Activated T-cell treated with anti-CD3 and anti-CD28 coated beads, Interleukin-2, amount 50 U/mL, for 4 hours (primary cell): ENCODE measurements around the gene FYN. TPM values are rescaled to one million over a fixed set of nuclear protein-coding genes. Genes with fewer than 3 reads are reported as not detected.
"Not testable (repeated sequence)": the region's sequence is repeated elsewhere in the genome, so short reads cannot be mapped to it uniquely, and the experiment has no call there.

Source experiments
- ATAC-seq, 2 donors: fragments of 200-7000 bp; cut with Tn5 transposase; one replicate each; pipeline ENCODE4 v1.10.0; 2021
- DNase-seq: peaks from one replicate; pipeline ENCODE4 v3.0.0-alpha.2; 2020
- H3K27me3 Mint-ChIP-seq: one replicate; pipeline ENCODE4 v1.8.0; 2021; ENCODE audit warnings: low read depth, mixed read lengths
- H3K36me3 Mint-ChIP-seq: one replicate; pipeline ENCODE4 v1.8.0; 2022; ENCODE audit warnings: mixed read lengths; ENCODE audit not compliant: insufficient read depth
- H3K4me1 Mint-ChIP-seq: one replicate; pipeline ENCODE4 v1.8.0; 2021; ENCODE audit warnings: low read depth, mixed read lengths
- H3K4me3 Mint-ChIP-seq: one replicate; pipeline ENCODE4 v1.8.0; 2021; ENCODE audit warnings: mild to moderate bottlenecking, moderate library complexity, mixed read lengths
- H3K9me3 Mint-ChIP-seq: one replicate; pipeline ENCODE4 v1.8.0; 2021; ENCODE audit warnings: mixed read lengths
- total RNA-seq, 3 donors: library from RNA; stranded (reverse); gene quantifications; one replicate each; pipeline ENCODE4 v1.2.1, GENCODE V29; 2021

The FYN gene
- total RNA-seq, 3 donors from 2014 or later = 481 to 505 (median 485) TPM

GRCh38 chr6:111894272-111894671 lies 21.0 kb upstream of the FYN start:
- Mint-ChIP-seq H3K4me3 (no peak overlapping the region), H3K9me3 (no peaks in the 10 kb centered on the region), H3K36me3 (no peaks in the 10 kb centered on the region), H3K27me3 (no peaks in the 10 kb centered on the region), H3K4me1 (no peaks in the 10 kb centered on the region)
- ATAC-seq (no peak), DNase-seq (no peak)

- H3K4me1 Mint-ChIP-seq = no peaks in the 10 kb centered on the region
- no peak for ATAC-seq
- H3K4me3 Mint-ChIP-seq = no peak overlapping the region
- H3K27me3 Mint-ChIP-seq = no peaks in the 10 kb centered on the region
- DNase-seq = no peak
- H3K9me3 Mint-ChIP-seq = no peaks in the 10 kb centered on the region
- H3K36me3 Mint-ChIP-seq = no peaks in the 10 kb centered on the region
Observed at GRCh38 chr6:111892431-111892830, 19.2 kb upstream of the FYN start.

- DNase-seq = no peak
- H3K27me3 Mint-ChIP-seq = no peaks in the 10 kb centered on the region
- no peaks in the 10 kb centered on the region for H3K4me1 Mint-ChIP-seq
- no peaks in the 10 kb centered on the region for H3K36me3 Mint-ChIP-seq
- H3K9me3 Mint-ChIP-seq = peaks cover 6% of the 10 kb centered on the region
- no peak overlapping the region for H3K4me3 Mint-ChIP-seq
- ATAC-seq = no peak
Observed at GRCh38 chr6:111890988-111891387, 17.7 kb upstream of the FYN start.

- H3K9me3 Mint-ChIP-seq = peaks cover 6% of the 10 kb centered on the region
- ATAC-seq (no peak), DNase-seq (no peak)
- no peaks in the 10 kb centered on the region for H3K36me3 Mint-ChIP-seq
- no peaks in the 10 kb centered on the region for H3K27me3 Mint-ChIP-seq
- no peak overlapping the region for H3K4me3 Mint-ChIP-seq
- H3K4me1 Mint-ChIP-seq = no peaks in the 10 kb centered on the region
Observed at GRCh38 chr6:111888928-111889695, 15.9 kb upstream of the FYN start.

GRCh38 chr6:111886793-111887192 lies 13.5 kb upstream of the FYN start:
- not testable (repeated sequence) for H3K9me3 Mint-ChIP-seq, H3K4me3 Mint-ChIP-seq, H3K4me1 Mint-ChIP-seq, ATAC-seq, H3K27me3 Mint-ChIP-seq, DNase-seq, H3K36me3 Mint-ChIP-seq

- peaks cover 10% of the 10 kb centered on the region for H3K9me3 Mint-ChIP-seq
- DNase-seq (no peak), ATAC-seq (no peak)
- H3K36me3 Mint-ChIP-seq = peaks cover 2% of the 10 kb centered on the region
- H3K27me3 Mint-ChIP-seq = no peaks in the 10 kb centered on the region
- no peaks in the 10 kb centered on the region for H3K4me1 Mint-ChIP-seq
- no peak overlapping the region for H3K4me3 Mint-ChIP-seq
Observed at GRCh38 chr6:111885373-111886027, 12.2 kb upstream of the FYN start.

GRCh38 chr6:111884068-111884467 lies 10.8 kb upstream of the FYN start:
- ATAC-seq (no peak), DNase-seq (no peak)
- Mint-ChIP-seq H3K9me3 (peaks cover 13% of the 10 kb centered on the region), H3K4me3 (no peak overlapping the region), H3K27me3 (no peaks in the 10 kb centered on the region), H3K36me3 (peaks cover 2% of the 10 kb centered on the region), H3K4me1 (no peaks in the 10 kb centered on the region)

GRCh38 chr6:111880181-111880888 lies 7.1 kb upstream of the FYN start:
- no peak overlapping the region for H3K4me3 Mint-ChIP-seq
- peaks cover 2% of the 10 kb centered on the region for H3K4me1 Mint-ChIP-seq
- no peaks in the 10 kb centered on the region for H3K27me3 Mint-ChIP-seq
- peaks cover 2% of the 10 kb centered on the region for H3K36me3 Mint-ChIP-seq
- ATAC-seq (peak; percentile 43 to 71), DNase-seq (no peak)
- H3K9me3 Mint-ChIP-seq = peaks cover 7% of the 10 kb centered on the region

- Mint-ChIP-seq H3K4me1 (peaks cover 14% of the 10 kb centered on the region), H3K9me3 (peaks cover 5% of the 10 kb centered on the region), H3K4me3 (no peak overlapping the region), H3K27me3 (no peaks in the 10 kb centered on the region), H3K36me3 (peaks cover 7% of the 10 kb centered on the region)
- ATAC-seq = no peak
- no peak for DNase-seq
Observed at GRCh38 chr6:111875741-111876140, 2.5 kb upstream of the FYN start.

- Mint-ChIP-seq H3K4me3 (peak overlapping the region; percentile 89), H3K9me3 (no peaks in the 10 kb centered on the region), H3K36me3 (peaks cover 14% of the 10 kb centered on the region), H3K27me3 (no peaks in the 10 kb centered on the region), H3K4me1 (peaks cover 30% of the 10 kb centered on the region)
- no peak for ATAC-seq
- DNase-seq = peak; percentile 69
Observed at GRCh38 chr6:111874025-111874415, 768 bp upstream of the FYN start.

- no peaks in the 10 kb centered on the region for H3K27me3 Mint-ChIP-seq
- H3K9me3 Mint-ChIP-seq = no peaks in the 10 kb centered on the region
- DNase-seq = peak; percentile 75
- peaks cover 22% of the 10 kb centered on the region for H3K36me3 Mint-ChIP-seq
- ATAC-seq = peak; percentile 30 to 31
- H3K4me3 Mint-ChIP-seq = peak overlapping the region; percentile 98
- peaks cover 43% of the 10 kb centered on the region for H3K4me1 Mint-ChIP-seq
Observed at GRCh38 chr6:111872401-111873177, 663 bp downstream of the FYN start.

- Mint-ChIP-seq H3K27me3 (no peaks in the 10 kb centered on the region), H3K4me3 (peak overlapping the region; percentile 98), H3K36me3 (peaks cover 26% of the 10 kb centered on the region), H3K4me1 (peaks cover 50% of the 10 kb centered on the region), H3K9me3 (no peaks in the 10 kb centered on the region)
- DNase-seq (no peak), ATAC-seq (no peak)
Observed at GRCh38 chr6:111871725-111872400, 1.4 kb downstream of the FYN start.

- peaks cover 27% of the 10 kb centered on the region for H3K36me3 Mint-ChIP-seq
- peak overlapping the region; percentile 98 for H3K4me3 Mint-ChIP-seq
- ATAC-seq (peak; percentile 12 to 19), DNase-seq (peak; percentile 38)
- peaks cover 56% of the 10 kb centered on the region for H3K4me1 Mint-ChIP-seq
- no peaks in the 10 kb centered on the region for H3K27me3 Mint-ChIP-seq
- H3K9me3 Mint-ChIP-seq = no peaks in the 10 kb centered on the region
Observed at GRCh38 chr6:111871207-111871606, 2.0 kb downstream of the FYN start.

GRCh38 chr6:111870742-111871064 lies 2.5 kb downstream of the FYN start:
- Mint-ChIP-seq H3K36me3 (peaks cover 31% of the 10 kb centered on the region), H3K4me1 (peaks cover 59% of the 10 kb centered on the region), H3K9me3 (no peaks in the 10 kb centered on the region), H3K4me3 (peak overlapping the region; percentile 98), H3K27me3 (no peaks in the 10 kb centered on the region)
- ATAC-seq (no peak), DNase-seq (no peak)
